Activated CD8-positive, alpha-beta memory T cell treated with anti-CD3 and anti-CD28 coated beads for 1 hour (primary cell): ENCODE results near the gene RALY.

ENCODE experiments used
- DNase-seq, 2 donors: peaks; one replicate each; pipeline ENCODE4 v3.0.0-alpha.2; 2020; ENCODE audit warnings: low read depth in 1 of 2; ENCODE audit errors: extremely low read depth in 1 of 2

RALY gene

GRCh38 chr20:34075647-34076046 lies 81.9 kb downstream of the RALY start:
- DNase-seq: no peak

- DNase-seq: no peak
Measured at GRCh38 chr20:34076952-34077351, 83.2 kb downstream of the RALY start.

GRCh38 chr20:34078540-34078939 lies 84.8 kb downstream of the RALY start:
- no peak for DNase-seq

- DNase-seq: no peak
Measured at GRCh38 chr20:34079818-34080217, 86.1 kb downstream of the RALY start.

GRCh38 chr20:34082232-34082887 lies 88.6 kb downstream of the RALY start:
- no peak for DNase-seq

GRCh38 chr20:34083137-34083536 lies 89.4 kb downstream of the RALY start:
- no peak for DNase-seq

GRCh38 chr20:34083781-34084180 lies 90.1 kb downstream of the RALY start:
- no peak for DNase-seq

- DNase-seq: no peak
Measured at GRCh38 chr20:34084227-34084923, 90.7 kb downstream of the RALY start.

GRCh38 chr20:34085544-34086040 lies 91.9 kb downstream of the RALY start:
- DNase-seq: no peak

GRCh38 chr20:34088305-34089174 lies 94.8 kb downstream of the RALY start:
- no peak for DNase-seq

- no peak for DNase-seq
Measured at GRCh38 chr20:34089175-34089479, 95.4 kb downstream of the RALY start.

GRCh38 chr20:34089655-34090345 lies 96.1 kb downstream of the RALY start:
- DNase-seq: no peak

GRCh38 chr20:34090645-34091044 lies 96.9 kb downstream of the RALY start:
- no peak for DNase-seq

- DNase-seq: no peak
Measured at GRCh38 chr20:34091637-34092200, 98.0 kb downstream of the RALY start.

- no peak for DNase-seq
Measured at GRCh38 chr20:34093895-34094294, 100.2 kb downstream of the RALY start.

- no peak for DNase-seq
Measured at GRCh38 chr20:34095825-34096224, 102.1 kb downstream of the RALY start.

GRCh38 chr20:34096699-34097444 lies 103.2 kb downstream of the RALY start:
- DNase-seq: no peak

- DNase-seq: no peak
Measured at GRCh38 chr20:34098570-34098969, 104.9 kb downstream of the RALY start.

- DNase-seq: no peak
Measured at GRCh38 chr20:34099675-34100074, 106.0 kb downstream of the RALY start.

GRCh38 chr20:34100576-34100975 lies 106.9 kb downstream of the RALY start:
- no peak for DNase-seq
